NCI-H526 (cell line): ENCODE results near the gene HSPA8.
"Not testable (repeated sequence)": the region's sequence is repeated elsewhere in the genome, so short reads cannot be mapped to it uniquely, and the experiment has no call there.

ENCODE experiments used
- DNase-seq, 2 experiments: peaks; one replicate each; lab custom pipeline; 2025; lab: John Stamatoyannopoulos, UW

HSPA8 gene

GRCh38 chr11:123072332-123072761 lies 10.4 kb upstream of the HSPA8 start:
- DNase-seq = peak; percentile 82 to 91

GRCh38 chr11:123069908-123070821 lies 8.2 kb upstream of the HSPA8 start:
- peak in 1 of 2 experiments; percentile 28 for DNase-seq

GRCh38 chr11:123065621-123066020 lies 3.7 kb upstream of the HSPA8 start:
- DNase-seq = peak in 1 of 2 experiments; percentile 21

- peak in 1 of 2 experiments; percentile 50 for DNase-seq
Measured at GRCh38 chr11:123063826-123064657, 2.1 kb upstream of the HSPA8 start.

GRCh38 chr11:123062892-123063825 lies 1.2 kb upstream of the HSPA8 start:
- DNase-seq = peak; percentile 88 to 95

GRCh38 chr11:123062158-123062891 lies 389 bp upstream of the HSPA8 start:
- peak; percentile 100 for DNase-seq

- DNase-seq = peak; percentile 49 to 66
Measured at GRCh38 chr11:123060277-123061000, 1.5 kb downstream of the HSPA8 start.

- DNase-seq = not testable (repeated sequence)
Measured at GRCh38 chr11:123059041-123059920, 2.7 kb downstream of the HSPA8 start.

GRCh38 chr11:123057661-123058305 lies 4.2 kb downstream of the HSPA8 start:
- DNase-seq = no peak

GRCh38 chr11:123056835-123057491 lies 5.0 kb downstream of the HSPA8 start:
- no peak for DNase-seq

GRCh38 chr11:123055191-123055901 lies 6.6 kb downstream of the HSPA8 start:
- DNase-seq = peak; percentile 62 to 77

GRCh38 chr11:123054301-123055065 lies 7.5 kb downstream of the HSPA8 start:
- peak; percentile 80 to 97 for DNase-seq

- DNase-seq = no peak
Measured at GRCh38 chr11:123052901-123053721, 8.8 kb downstream of the HSPA8 start.

GRCh38 chr11:123051634-123052033 lies 10.3 kb downstream of the HSPA8 start:
- no peak for DNase-seq

GRCh38 chr11:123051146-123051545 lies 10.8 kb downstream of the HSPA8 start:
- DNase-seq = no peak

- no peak for DNase-seq
Measured at GRCh38 chr11:123047947-123048293, 14.0 kb downstream of the HSPA8 start.
